ENCODE measurements around the gene DNAH9.

DNAH9 gene

DNA sequence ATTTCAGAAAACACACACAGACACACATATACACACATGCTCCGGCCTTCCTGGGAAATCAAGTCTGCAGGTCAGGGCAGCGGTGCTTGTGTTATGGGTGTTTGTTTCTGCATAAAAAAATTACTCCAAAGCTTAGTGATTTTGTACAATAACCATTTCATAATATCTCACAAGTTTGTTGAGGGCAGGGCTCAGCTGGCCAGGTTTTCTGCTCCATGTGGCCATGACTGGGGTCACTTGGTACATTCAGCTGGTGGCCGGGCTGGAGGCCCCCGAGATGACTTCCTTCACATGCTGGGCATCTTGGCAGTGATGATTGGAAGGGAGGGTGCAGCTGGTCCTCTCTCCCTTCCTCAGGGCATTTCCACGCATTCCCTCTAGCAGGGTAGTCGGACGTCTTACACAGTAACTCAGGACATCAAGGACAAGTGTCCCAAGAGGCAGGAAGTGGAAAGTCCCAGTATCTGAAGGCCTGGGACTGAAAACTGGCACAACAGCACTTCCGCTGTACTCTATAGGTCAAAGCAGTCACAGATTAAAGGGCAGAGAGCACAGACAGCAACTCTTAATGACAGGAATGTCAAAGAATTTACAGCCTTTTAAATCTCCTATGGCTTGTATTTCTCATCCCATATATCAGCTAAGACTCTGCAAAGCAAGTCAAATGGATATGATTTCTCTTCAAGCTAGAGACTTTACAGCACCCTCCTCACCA is 271.6 kb downstream of the DNAH9 start:
- Histone ChIP-seq H3K4me3 (replicated peaks; ENCODE audit: insufficient read depth, low read length) (no peak overlapping the region), H3K27me3 (ENCODE audit: insufficient read depth, poor library complexity, severe bottlenecking) (no peaks in the 10 kb centered on the region), H3K27ac (replicated peaks) (no peak overlapping the region)
- TF ChIP-seq GABPA (IDR thresholded peaks at IDR 0.05; ENCODE audit: low read depth) (no peak), SPI1 (IDR thresholded peaks at IDR 0.05; ENCODE audit: borderline replicate concordance, low read depth) (no peak), REST (IDR thresholded peaks at IDR 0.05; ENCODE audit: insufficient replicate concordance, low read depth) (no peak), POLR2AphosphoS5 (IDR thresholded peaks at IDR 0.05; ENCODE audit: low read depth) (no peak)
- TF ChIP-seq, protein P1, sequence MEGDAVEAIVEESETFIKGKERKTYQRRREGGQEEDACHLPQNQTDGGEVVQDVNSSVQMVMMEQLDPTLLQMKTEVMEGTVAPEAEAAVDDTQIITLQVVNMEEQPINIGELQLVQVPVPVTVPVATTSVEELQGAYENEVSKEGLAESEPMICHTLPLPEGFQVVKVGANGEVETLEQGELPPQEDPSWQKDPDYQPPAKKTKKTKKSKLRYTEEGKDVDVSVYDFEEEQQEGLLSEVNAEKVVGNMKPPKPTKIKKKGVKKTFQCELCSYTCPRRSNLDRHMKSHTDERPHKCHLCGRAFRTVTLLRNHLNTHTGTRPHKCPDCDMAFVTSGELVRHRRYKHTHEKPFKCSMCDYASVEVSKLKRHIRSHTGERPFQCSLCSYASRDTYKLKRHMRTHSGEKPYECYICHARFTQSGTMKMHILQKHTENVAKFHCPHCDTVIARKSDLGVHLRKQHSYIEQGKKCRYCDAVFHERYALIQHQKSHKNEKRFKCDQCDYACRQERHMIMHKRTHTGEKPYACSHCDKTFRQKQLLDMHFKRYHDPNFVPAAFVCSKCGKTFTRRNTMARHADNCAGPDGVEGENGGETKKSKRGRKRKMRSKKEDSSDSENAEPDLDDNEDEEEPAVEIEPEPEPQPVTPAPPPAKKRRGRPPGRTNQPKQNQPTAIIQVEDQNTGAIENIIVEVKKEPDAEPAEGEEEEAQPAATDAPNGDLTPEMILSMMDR (IDR thresholded peaks at IDR 0.05; ENCODE audit: insufficient read depth, low read length): no peak
- DNase-seq (ENCODE audit: low read depth in 1 of 2, low spot score in 1 of 2): no peak

DNA sequence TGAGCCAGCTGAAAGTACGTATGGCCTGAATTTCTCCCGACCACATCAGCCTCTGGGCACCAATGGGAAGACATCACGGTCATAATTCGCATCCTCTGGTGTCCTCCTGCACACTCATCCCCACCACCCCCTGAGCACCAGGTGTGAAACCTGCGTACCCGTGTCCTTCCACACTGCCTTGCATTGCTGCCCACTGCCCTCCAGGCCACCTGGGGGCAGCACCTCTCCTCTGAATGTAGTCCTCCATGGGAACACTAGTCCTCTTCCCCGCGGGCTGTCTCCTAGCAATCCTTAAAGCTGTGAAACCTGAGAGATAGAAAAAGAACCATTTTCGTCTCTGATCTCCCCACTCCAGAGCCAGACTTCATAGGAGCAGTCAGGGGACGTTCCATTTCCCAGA is 273.5 kb downstream of the DNAH9 start:
- no peak overlapping the region for H3K27ac ChIP-seq (replicated peaks)
- H3K4me3 ChIP-seq (replicated peaks; ENCODE audit: insufficient read depth, low read length): no peak overlapping the region
- no peak for DNase-seq (ENCODE audit: low read depth in 1 of 2, low spot score in 1 of 2)
- H3K27me3 ChIP-seq (ENCODE audit: insufficient read depth, poor library complexity, severe bottlenecking): no peaks in the 10 kb centered on the region
- TF ChIP-seq GABPA (IDR thresholded peaks at IDR 0.05; ENCODE audit: low read depth): no peak
- no peak for TF ChIP-seq SPI1 (IDR thresholded peaks at IDR 0.05; ENCODE audit: borderline replicate concordance, low read depth)

DNA sequence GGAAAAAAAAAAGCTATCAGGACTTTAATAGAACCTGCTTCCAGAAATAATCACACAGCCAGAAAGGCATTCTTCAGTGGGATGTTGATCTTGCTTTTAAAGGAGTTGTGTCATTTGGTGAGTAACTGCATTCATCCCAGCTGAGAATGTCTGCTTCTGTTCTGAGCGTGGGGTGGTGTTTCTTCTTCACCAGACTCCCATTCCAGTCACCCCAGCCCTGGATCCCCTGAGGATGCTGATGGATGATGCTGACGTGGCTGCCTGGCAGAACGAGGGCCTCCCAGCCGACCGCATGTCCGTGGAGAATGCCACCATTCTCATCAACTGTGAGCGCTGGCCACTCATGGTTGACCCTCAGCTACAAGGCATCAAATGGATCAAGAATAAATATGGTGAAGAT is 276.5 kb downstream of the DNAH9 start:
- H3K27ac ChIP-seq (replicated peaks): no peak overlapping the region
- H3K4me3 ChIP-seq (replicated peaks; ENCODE audit: insufficient read depth, low read length): no peak overlapping the region
- TF ChIP-seq POLR2AphosphoS5 (IDR thresholded peaks at IDR 0.05; ENCODE audit: low read depth) (no peak), REST (IDR thresholded peaks at IDR 0.05; ENCODE audit: insufficient replicate concordance, low read depth) (no peak), GABPA (IDR thresholded peaks at IDR 0.05; ENCODE audit: low read depth) (no peak), SPI1 (IDR thresholded peaks at IDR 0.05; ENCODE audit: borderline replicate concordance, low read depth) (no peak)
- TF ChIP-seq, protein P1 (IDR thresholded peaks at IDR 0.05; ENCODE audit: insufficient read depth, low read length): no peak
- DNase-seq (ENCODE audit: low read depth in 1 of 2, low spot score in 1 of 2): no peak
- no peaks in the 10 kb centered on the region for H3K27me3 ChIP-seq (ENCODE audit: insufficient read depth, poor library complexity, severe bottlenecking)

- no peak for DNase-seq (ENCODE audit: low read depth in 1 of 2, low spot score in 1 of 2)
- Histone ChIP-seq H3K27me3 (ENCODE audit: insufficient read depth, poor library complexity, severe bottlenecking) (no peaks in the 10 kb centered on the region), H3K27ac (replicated peaks) (no peak overlapping the region), H3K4me3 (replicated peaks; ENCODE audit: insufficient read depth, low read length) (no peak overlapping the region)
- TF ChIP-seq POLR2AphosphoS5 (IDR thresholded peaks at IDR 0.05; ENCODE audit: low read depth) (no peak), REST (IDR thresholded peaks at IDR 0.05; ENCODE audit: insufficient replicate concordance, low read depth) (no peak), GABPA (IDR thresholded peaks at IDR 0.05; ENCODE audit: low read depth) (no peak), SPI1 (IDR thresholded peaks at IDR 0.05; ENCODE audit: borderline replicate concordance, low read depth) (no peak)
- TF ChIP-seq, protein P1 (IDR thresholded peaks at IDR 0.05; ENCODE audit: insufficient read depth, low read length): no peak
Measured at GRCh38 chr17:11880714-11881113, 282.4 kb downstream of the DNAH9 start.
